WI38 (cell line): ENCODE data around the gene BORCS6.

Source experiments
- H3K4me3 ChIP-seq: 2 replicates; pipeline ENCODE4 v1.5.1; 2011; ENCODE audit warnings: low read depth, mild to moderate bottlenecking, control low read depth, low read length
- TF ChIP-seq, protein P1 (sequence below): IDR thresholded peaks from 2 replicates; pipeline ENCODE4 v1.5.1; 2012; ENCODE audit warnings: low read depth, mild to moderate bottlenecking, control low read depth, low read length

The BORCS6 gene

DNA sequence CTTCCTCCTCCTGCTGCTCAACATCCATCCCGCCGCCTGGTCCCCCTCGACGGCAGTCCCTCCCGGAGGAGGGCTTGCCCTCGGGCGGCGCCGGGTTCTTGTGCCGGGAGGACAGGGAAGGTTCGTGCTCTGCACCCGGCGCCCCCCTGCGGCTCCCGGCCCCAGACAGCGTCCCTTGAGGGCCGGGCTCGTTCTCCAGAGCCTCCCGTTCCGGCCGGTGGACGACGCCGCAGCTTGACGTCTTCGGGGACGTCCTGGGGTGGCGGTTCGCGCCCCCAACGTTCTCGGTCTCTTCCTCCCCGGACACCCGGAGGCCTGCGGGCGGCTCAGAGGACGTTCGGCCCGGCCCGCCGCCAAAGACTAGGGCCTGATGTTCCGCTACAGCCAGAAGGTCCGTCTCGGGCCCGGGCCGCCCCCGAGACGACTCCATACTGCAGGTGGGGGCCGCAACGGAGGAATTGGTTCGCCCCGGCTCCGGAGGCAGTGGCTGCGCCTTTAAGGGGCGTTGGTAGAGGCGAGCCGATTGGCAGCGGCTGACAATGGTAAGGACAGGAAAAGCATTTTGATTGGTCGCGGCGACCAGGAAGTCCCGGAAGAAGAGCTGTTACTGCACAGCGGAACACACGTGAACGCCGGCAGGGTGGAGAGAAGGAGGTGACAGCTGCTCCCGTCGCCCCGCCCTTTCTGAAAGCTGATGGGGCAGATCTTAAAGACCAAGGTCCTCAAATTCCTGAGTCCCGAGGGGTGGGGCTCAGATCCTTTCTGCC lies at the start of gene BORCS6:
TSS of gene BORCS6 (minus strand) at position 470 of the 767 bp plus-strand sequence. CDS start at position 430, 40 bp downstream.
- TF ChIP-seq, protein P1, sequence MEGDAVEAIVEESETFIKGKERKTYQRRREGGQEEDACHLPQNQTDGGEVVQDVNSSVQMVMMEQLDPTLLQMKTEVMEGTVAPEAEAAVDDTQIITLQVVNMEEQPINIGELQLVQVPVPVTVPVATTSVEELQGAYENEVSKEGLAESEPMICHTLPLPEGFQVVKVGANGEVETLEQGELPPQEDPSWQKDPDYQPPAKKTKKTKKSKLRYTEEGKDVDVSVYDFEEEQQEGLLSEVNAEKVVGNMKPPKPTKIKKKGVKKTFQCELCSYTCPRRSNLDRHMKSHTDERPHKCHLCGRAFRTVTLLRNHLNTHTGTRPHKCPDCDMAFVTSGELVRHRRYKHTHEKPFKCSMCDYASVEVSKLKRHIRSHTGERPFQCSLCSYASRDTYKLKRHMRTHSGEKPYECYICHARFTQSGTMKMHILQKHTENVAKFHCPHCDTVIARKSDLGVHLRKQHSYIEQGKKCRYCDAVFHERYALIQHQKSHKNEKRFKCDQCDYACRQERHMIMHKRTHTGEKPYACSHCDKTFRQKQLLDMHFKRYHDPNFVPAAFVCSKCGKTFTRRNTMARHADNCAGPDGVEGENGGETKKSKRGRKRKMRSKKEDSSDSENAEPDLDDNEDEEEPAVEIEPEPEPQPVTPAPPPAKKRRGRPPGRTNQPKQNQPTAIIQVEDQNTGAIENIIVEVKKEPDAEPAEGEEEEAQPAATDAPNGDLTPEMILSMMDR: no peak
- H3K4me3 ChIP-seq: peak within 1 kb of the TSS; percentile 76

DNA sequence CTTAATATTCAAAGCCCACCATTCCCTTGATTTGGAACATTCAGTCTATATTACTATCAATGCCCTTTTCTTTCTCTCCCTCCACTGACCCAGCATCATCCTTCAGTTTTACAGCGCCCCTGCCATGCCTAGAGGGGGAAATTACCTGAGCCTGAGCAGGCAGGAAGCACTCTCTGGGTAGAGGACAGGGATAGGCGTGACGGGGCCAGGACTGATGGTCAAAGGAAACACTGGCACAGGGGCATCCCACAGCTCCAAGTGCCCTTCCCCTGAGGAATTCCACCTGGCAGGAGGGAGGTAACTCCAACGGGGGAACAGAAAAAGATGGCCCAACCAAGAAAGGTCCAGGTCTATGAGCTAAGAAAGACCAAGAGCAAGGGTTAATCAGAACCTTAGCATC lies 47.9 kb upstream of the BORCS6 start:
- H3K4me3 ChIP-seq: no peak overlapping the region
- TF ChIP-seq, protein P1: no peak

DNA sequence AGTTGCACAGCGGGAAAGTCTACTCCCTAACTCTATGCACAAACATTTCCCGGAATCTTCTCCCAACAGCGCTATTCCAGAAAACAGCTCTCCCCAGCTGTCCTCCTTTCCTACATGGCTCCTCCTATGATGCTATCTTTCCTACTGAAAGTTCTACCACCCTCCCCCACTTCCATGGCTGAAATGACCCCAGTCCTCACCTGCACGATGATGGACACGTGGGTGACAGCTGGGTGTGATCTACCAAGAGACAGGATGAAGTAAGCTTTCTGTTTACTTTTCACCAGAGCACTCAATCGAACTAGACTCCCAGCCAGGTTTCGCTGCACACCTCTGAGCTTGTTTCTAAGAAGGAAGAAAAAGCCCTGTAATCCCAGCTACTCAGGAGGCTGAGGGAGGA lies 47.2 kb upstream of the BORCS6 start:
- no peak overlapping the region for H3K4me3 ChIP-seq
- TF ChIP-seq, protein P1: no peak

DNA sequence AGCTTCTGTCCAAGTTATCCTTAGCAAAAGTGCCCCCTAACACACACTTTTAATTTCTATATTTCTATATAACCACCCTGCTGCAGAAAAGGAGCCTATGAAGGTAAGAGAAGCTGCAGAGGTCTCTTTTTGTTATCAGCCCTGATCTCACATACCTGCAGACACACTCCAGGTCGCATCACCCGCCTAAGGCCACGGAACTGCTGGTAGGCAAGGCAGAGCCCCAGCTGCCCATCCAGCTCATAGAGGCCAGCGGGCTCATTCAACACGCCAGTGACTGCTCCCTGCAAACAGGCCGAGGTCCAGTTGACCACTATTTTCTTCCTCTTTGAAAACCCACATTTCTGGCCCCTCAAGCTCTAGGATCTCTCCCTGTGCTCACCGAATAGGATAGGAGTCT lies 45.7 kb upstream of the BORCS6 start:
- TF ChIP-seq, protein P1: no peak
- no peak overlapping the region for H3K4me3 ChIP-seq

DNA sequence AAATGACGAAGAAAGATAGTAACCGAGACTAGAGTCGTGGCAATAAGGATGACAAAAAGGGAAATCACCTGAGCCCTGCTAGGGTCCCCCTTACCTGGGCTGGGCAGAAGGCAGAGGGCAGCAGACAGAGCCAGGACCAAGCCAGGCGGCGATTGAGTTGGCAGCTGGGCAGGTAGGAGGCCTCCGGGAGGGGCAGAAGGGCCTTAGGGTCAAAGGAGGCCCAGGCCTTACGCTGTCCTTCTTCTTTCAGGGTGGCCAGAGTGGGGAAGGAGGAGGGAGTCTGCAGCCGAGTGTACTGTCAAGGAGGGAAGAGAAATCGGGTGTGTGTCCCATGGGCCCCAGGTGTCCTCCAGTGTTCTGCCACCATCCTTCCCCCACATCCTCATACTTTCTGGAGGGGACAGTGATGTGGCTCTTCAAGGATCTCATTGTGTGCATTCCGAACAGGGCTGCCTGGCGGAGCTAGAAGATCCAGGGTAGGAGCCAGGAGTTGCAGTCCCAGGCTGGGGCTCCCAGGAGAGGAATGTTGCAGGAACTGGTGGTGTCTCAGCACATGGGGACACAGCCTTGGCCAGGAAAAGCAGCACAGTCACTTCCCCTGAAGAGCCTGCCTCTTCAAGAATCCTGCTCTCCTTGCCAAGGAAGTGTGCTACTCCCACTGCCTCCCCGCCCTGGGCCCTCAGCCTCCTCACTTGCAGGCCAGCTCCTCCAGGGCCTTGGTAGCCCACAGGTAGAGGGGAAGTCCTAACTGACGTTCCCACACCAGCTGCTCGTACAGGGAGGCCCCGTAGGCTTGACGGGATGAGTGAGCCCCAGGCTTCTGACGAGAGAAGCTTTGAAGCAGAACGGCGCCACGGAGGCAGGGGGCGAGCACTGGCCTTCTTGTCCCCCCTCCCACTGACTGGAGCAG lies 44.6 kb upstream of the BORCS6 start:
- no peak overlapping the region for H3K4me3 ChIP-seq
- TF ChIP-seq, protein P1: no peak

DNA sequence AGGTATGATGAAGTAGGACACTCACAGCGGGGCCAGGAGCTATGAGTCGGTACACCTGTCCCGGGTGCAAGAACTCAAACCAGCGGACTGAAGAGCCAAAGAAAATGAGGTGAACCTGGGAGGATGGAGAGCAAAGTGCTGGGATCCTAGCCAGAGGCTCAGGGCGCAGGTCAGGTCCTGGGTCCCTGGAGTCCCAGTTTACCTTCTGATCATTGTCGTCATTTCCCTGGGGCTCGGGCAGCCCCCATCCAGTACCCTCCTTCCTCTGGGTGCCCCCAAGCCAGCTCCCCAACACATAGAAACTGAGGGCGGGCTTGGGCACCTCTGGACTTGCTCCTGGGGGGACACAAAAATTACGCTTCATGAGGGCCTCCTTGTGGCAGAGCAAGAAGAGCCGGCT lies 41.7 kb upstream of the BORCS6 start:
- H3K4me3 ChIP-seq: no peak overlapping the region
- TF ChIP-seq, protein P1: no peak

DNA sequence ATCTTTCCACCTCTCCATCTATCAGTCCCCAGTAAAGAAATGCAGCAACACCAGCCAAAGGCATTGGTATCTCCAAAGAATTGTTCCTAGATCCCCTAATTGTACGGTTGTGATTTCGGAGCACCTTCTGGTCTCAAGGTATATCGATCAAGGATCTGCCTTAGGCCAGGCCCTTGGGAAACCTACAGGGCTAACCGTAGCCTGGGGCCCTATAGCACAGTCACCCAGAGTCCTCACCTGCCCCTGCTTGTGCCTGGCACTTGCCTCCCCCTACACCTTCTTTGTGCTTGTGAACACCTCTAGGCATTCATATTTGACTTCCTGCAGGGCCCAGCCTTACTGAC lies 37.2 kb upstream of the BORCS6 start:
- TF ChIP-seq, protein P1: no peak
- H3K4me3 ChIP-seq: peak overlapping the region; percentile 47
